GM13977 (cell line): ENCODE data around the gene CLEC4C.
A peak's percentile ranks its signal among the peaks of the same experiment; 100 is the strongest.

Experiments
- DNase-seq: peaks from one replicate; pipeline ENCODE4 v3.0.0; 2012; ENCODE audit warnings: low spot score
- in situ Hi-C: fragments of 300-500 bp; cut with MboI; formaldehyde crosslinking; loops from one replicate; pipeline ENCODE4 v1.12.0; 2022; ENCODE audit warnings: low sequenced_read_pairs, low pct_unique_long_range_greater_than_20kb, mixed read lengths, inconsistent platforms; ENCODE audit not compliant: unreplicated experiment
- TF ChIP-seq, protein P1 (sequence below): IDR thresholded peaks from 2 replicates; pipeline ENCODE4 v1.5.1; 2012; ENCODE audit warnings: mild to moderate bottlenecking, control low read depth; ENCODE audit not compliant: insufficient read depth; ENCODE audit errors: extremely low read depth, missing control alignments

Gene CLEC4C

DNA sequence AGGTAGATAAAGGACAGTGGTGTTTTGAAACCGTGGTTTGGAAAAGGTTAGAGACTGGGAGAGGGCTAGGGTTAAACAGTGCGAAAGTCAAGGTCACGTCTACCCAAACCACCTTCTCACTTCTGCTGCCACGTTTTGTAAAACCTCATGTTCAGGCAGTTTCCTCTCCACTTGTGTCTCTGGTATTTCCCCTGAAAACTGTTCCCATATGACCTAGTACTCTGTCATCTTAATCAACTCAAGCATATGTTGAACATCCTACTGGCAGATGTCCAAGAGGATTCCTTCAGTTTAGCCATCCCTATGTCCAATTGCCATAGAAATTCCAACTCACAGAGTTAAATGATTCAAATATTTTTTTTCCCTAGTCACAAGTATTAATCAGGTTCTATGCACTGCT, 17.4 kb downstream of the CLEC4C start:
- TF ChIP-seq, protein P1, sequence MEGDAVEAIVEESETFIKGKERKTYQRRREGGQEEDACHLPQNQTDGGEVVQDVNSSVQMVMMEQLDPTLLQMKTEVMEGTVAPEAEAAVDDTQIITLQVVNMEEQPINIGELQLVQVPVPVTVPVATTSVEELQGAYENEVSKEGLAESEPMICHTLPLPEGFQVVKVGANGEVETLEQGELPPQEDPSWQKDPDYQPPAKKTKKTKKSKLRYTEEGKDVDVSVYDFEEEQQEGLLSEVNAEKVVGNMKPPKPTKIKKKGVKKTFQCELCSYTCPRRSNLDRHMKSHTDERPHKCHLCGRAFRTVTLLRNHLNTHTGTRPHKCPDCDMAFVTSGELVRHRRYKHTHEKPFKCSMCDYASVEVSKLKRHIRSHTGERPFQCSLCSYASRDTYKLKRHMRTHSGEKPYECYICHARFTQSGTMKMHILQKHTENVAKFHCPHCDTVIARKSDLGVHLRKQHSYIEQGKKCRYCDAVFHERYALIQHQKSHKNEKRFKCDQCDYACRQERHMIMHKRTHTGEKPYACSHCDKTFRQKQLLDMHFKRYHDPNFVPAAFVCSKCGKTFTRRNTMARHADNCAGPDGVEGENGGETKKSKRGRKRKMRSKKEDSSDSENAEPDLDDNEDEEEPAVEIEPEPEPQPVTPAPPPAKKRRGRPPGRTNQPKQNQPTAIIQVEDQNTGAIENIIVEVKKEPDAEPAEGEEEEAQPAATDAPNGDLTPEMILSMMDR: no peak
- in situ Hi-C loops: no loop called here
- no peak for DNase-seq

DNA sequence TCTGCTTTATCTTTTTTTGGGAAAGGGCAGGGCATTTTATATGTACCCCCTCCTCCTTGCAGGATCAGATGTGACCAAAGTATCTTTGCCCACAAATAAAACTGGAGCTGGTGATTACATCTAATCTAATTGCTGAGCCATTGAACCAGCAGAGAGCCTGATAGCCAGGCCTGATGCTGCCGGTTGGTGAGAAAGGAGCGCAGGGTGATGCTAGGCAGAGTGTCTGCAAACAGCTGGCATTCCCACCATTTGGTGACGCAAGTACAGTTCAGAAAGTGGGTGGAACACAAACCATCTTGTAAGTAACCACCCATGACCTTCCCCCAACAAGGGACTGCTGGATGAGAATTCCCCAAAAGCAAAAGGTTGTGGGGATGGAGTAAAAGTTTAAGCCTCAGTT, 23.2 kb downstream of the CLEC4C start:
- TF ChIP-seq, protein P1: no peak
- no peak for DNase-seq
- in situ Hi-C loops: no loop called here

DNA sequence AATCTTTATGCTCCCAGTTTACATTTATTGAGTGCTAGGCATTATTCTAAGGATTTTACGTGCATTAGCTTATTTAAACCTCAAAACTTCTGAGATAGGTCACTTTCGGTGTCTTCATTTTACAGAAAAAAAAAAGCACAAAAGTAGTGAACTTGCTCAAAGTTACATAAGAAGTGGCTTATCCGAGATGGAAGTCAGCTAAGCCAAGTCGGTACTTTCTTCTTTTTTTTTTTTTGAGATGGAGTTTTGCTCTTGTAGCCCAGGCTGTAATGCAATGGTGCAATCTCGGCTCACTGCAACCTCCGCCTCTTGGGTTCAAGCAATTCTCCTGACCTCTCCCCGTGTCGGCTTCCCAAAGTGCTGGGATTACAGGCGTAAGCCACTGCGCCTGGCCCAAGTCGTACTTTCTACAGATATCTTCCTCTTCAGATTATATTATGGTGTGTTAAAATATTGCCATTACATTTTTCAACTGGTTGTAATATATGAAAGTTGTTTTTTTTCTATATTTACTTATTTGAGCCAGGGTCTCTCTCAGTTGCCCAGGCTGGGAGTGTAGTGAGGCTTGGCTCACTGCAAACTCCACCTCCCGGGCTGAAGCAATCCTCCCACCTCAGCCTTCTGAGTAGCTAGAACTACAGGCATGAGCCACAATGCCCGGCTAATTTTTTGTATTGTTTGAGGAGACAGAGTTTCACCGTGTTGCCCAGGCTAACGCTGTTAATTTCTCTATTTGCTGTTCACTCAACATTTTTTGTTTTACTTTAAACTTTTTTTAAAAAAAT, 27.0 kb downstream of the CLEC4C start:
- TF ChIP-seq, protein P1: no peak
- no peak for DNase-seq
- in situ Hi-C loops: no loop called here

DNA sequence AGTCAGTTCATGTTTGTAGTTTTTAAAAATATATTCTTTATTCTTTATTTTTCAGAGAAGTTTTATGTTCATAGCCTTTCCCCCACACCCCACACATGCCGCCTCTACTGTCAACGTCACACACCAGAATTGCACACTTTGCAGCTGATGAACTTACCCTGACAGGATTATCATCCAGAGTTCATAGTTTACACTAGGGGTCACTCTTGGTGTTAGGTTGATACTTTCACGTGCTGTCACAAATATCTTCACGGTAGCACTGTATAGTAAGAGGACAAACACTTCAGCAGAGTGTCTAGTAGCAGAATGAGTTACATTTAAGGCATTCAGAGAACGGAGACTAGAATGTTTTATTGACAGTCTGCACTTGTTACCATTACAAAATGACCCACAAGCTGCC, 30.8 kb downstream of the CLEC4C start:
- no peak for DNase-seq
- TF ChIP-seq, protein P1: peak; percentile 7
- in situ Hi-C loops: no loop called here

DNA sequence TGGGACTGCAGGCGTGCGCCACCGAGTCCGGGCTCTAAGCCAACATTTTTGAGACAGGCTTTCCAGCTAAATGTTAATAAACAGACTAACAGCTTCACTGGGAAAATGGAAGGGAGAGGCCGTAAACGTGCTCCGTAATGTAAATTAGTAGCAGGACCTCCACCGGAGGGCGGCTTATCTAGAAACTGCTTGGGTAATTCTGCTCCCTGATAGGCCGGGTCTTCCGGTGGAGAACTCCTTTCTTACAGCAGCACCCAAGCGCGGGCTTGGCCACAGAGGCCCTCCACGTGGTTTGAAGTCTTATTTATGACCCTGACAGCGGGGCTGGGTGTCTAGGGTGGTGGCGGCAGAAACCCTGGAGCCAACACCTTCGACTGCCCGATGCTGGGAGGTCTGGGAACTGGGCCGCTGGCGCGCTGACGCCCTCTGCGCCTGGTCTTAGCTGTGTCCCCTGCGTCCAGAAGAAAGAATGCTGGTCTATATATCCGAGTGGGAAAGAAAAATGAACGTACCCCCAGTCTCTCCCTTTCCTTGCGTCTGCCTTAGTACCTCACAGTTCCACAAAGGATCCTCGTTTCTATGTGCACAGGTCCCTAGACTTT, 34.2 kb downstream of the CLEC4C start:
- TF ChIP-seq, protein P1: no peak
- in situ Hi-C loops: no loop called here
- no peak for DNase-seq

DNA sequence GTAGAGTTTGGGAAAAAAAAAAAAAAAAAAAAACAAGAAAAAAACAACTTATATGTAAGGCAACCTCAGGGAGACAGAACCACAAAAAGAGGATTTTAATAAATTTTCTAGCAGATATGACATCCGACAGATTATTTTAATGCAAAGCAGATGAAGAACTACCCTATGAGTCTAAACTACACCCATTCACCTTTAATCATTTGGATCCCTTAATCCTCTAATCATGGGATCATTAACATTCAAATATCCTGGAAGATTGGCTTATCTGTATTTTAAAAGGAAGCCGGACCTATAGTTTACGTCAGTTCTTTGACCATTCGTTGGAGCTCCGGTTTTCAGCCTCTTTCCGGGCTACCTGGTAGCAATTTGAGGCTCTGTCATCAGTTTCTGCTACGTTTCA, 36.0 kb downstream of the CLEC4C start, which contains the start of gene DPPA3:
Gene DPPA3 (plus strand): TSS at position 301 of the 400 bp plus-strand sequence. CDS start 138 bp downstream, outside the sequence.
- TF ChIP-seq, protein P1: no peak
- DNase-seq: no peak
- in situ Hi-C loops: no loop called here
